Epithelial cell of esophagus (primary cell): ENCODE results near the gene ALKBH7.
"Not testable (repeated sequence)": the region's sequence is repeated elsewhere in the genome, so short reads cannot be mapped to it uniquely, and the experiment has no call there.

Experiments used
- DNase-seq: peaks from one replicate; pipeline ENCODE4 v3.0.0; 2010; ENCODE audit warnings: low read depth
- H3K4me3 ChIP-seq: 2 replicates; pipeline ENCODE4 v1.5.1; 2011; ENCODE audit warnings: mild to moderate bottlenecking, low read length, control low read depth
- CTCF ChIP-seq: IDR thresholded peaks from 2 replicates; pipeline ENCODE4 v1.5.1; 2011; ENCODE audit warnings: low read depth, mild to moderate bottlenecking, low read length, control low read depth, inconsistent platforms; ENCODE audit not compliant: insufficient read depth; ENCODE audit errors: missing control alignments

Gene ALKBH7

DNA sequence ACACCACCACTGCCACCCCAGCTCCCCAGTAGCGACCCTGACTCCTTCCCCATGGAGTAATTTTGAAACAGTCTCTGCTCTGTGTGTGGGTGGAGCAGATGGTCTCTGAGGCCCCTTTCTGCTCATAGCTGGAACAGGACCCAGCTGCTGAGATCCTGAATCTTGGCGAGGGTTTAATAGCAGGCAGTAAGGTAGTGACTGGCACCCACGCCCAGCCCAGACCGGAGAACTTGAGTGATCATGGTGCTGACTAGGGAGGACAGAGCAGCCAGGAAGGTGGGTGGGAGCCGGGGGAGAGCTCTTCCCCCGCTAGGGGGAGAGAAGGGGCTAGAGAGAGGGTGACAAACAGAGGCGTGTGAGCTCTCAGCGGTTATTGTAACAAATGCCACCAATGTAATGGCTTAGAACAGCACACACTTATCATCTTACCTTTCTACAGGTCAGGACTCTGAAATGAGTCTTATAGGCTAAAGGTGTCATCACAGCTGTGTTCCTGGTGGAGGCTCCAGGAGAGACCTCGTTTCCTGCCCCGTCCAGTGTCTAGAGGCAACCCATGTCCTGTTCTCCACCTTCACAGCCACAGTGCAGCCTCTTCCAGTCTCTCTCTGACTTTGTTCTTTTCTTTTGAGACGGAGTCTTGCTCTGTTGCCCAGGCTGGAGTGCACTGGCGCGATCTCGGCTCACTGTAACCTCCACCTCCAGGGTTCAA is 31.9 kb upstream of the ALKBH7 start:
- no peak for TF ChIP-seq CTCF

DNA sequence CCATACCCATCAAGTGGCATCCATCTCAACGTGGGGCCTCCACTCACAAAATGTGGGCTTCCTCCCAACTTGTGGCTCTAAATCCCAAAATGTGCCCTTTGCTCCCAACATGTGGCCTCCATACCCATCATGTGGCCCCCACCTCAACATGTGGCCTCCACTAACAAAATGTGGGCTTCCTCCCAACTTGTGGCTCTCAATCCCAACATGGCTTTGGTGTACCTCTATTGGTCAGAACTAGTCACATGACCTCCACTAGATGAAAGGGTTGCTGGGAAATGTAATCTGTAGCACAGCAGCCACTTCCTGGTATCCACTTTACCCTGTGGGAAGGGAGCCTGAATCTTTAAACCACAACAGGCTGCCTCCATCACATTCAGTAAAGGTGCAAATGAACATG is 29.1 kb upstream of the ALKBH7 start:
- H3K4me3 ChIP-seq, result no peak overlapping the region
- DNase-seq, result no peak
- TF ChIP-seq CTCF, result no peak

More for the DNA sequence above, 31.9 kb upstream of the ALKBH7 start:
- DNase-seq, result no peak
- H3K4me3 ChIP-seq, result no peak overlapping the region

GRCh38 chr19:6349271-6349670 is 23.3 kb upstream of the ALKBH7 start:
- not testable (repeated sequence) for DNase-seq, H3K4me3 ChIP-seq

- no peak for TF ChIP-seq CTCF
Measured at GRCh38 chr19:6350688-6351087, 21.9 kb upstream of the ALKBH7 start.

DNA sequence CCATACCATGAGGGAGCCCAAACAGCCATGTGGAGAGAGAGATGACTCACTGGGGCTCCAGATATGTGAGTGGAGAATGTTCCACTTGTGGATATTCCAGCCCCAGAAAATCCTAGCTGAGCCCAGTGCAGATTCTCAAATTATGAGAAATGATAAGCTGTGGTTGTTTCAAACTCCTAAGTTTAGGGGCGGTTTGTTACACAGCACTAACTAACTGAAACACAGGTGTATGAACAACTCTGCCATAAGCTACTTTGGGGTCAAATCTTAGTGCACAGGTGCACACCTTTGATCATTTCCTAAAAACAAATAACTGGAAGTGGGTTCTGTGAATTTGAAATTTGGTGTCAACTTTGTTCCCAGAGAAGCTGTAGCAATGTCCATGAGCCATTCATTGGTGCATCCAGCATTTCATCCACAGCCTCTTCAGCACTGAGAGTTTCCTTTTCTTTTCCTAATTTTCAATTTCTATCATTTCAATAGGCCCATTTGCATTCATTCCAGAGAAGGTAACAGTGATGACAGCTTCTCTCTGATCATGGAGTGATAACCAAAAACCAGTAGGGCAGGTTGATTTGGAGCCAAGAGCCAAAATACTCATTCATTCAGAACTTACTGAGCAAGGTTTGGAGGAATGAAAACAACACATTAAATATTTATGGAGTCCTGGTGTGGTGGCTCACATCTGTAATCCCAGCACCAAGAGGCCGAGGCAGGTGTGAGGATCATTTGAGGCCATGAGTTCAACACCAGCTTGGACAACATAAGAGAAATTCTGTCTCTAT is 20.0 kb upstream of the ALKBH7 start:
- no peak overlapping the region for H3K4me3 ChIP-seq
- no peak for TF ChIP-seq CTCF
- DNase-seq, result peak; percentile 51

More at GRCh38 chr19:6350688-6351087, 21.9 kb upstream of the ALKBH7 start:
- H3K4me3 ChIP-seq, result no peak overlapping the region
- DNase-seq, result no peak

- H3K4me3 ChIP-seq, result no peak overlapping the region
- peak; percentile 54 for TF ChIP-seq CTCF
- peak; percentile 20 for DNase-seq
Measured at GRCh38 chr19:6354098-6354674, 18.4 kb upstream of the ALKBH7 start.

GRCh38 chr19:6355321-6356040 is 17.1 kb upstream of the ALKBH7 start:
- not testable (repeated sequence) for H3K4me3 ChIP-seq, DNase-seq
